H1 (cell line): Measurements from ENCODE around the gene AP2A2. TPM values are rescaled to one million over a fixed set of nuclear protein-coding genes. Genes with fewer than 3 reads are reported as not detected.

ENCODE experiments used
- CTCF ChIA-PET: fragments of 300-600 bp; sonication (Branson Sonifier 250); formaldehyde crosslinking; loops from one replicate; lab custom pipeline; 2021; ENCODE audit not compliant: partially characterized antibody; lab: Charles Lee
- POLR2A ChIA-PET: fragments of 300-600 bp; sonication (Branson Sonifier 250); formaldehyde crosslinking; loops from one replicate; lab custom pipeline; 2021; ENCODE audit warnings: inconsistent platforms; ENCODE audit not compliant: partially characterized antibody; lab: Charles Lee
- DNase-seq, 2 experiments: peaks; one replicate each; pipeline versions ENCODE4 v3.0.0 to v3.0.0-alpha.2; 2010 to 2022; ENCODE audit warnings: low spot score in 2 of 2, low read depth in 1 of 2, mixed read lengths in 1 of 2
- FAIRE-seq: peaks from 2 replicates; lab custom pipeline; 2011; peaks lifted over from hg19 to GRCh38; lab: Jason Lieb, UNC
- H2AFZ ChIP-seq: 2 replicates; pipeline ENCODE4 v1.8.1; 2012; ENCODE audit warnings: low read length, inconsistent platforms
- H2AK5ac ChIP-seq: 2 replicates; pipeline ENCODE4 v1.6.1; 2013; ENCODE audit warnings: low read depth, low read length
- H2BK120ac ChIP-seq: replicated peaks from 2 replicates; pipeline ENCODE3; 2013; ENCODE audit warnings: low read depth, low read length, inconsistent platforms
- H2BK12ac ChIP-seq: 2 replicates; pipeline ENCODE4 v1.6.1; 2013; ENCODE audit warnings: low read depth, low read length
- H2BK15ac ChIP-seq: 2 replicates; pipeline ENCODE4 v1.6.1; 2013; ENCODE audit warnings: low read length
- H2BK20ac ChIP-seq: 2 replicates; pipeline ENCODE4 v1.6.1; 2013; ENCODE audit warnings: low read length
- H2BK5ac ChIP-seq: 2 replicates; pipeline ENCODE4 v1.6.1; 2013; ENCODE audit warnings: low read depth, low read length
- H3K14ac ChIP-seq: 2 replicates; pipeline ENCODE4 v1.6.1; 2013; ENCODE audit warnings: inconsistent platforms; ENCODE audit not compliant: insufficient read length
- H3K18ac ChIP-seq: 2 replicates; pipeline ENCODE4 v1.6.1; 2013; ENCODE audit warnings: low read length; ENCODE audit errors: extremely low read depth
- H3K23ac ChIP-seq: 2 replicates; pipeline ENCODE4 v1.6.1; 2013; ENCODE audit warnings: inconsistent platforms; ENCODE audit not compliant: insufficient read length
- H3K23me2 ChIP-seq: 2 replicates; pipeline ENCODE4 v1.6.1; 2013; ENCODE audit warnings: low read depth, low read length
- H3K27ac ChIP-seq: 2 replicates; pipeline ENCODE4 v1.6.1; 2011; ENCODE audit warnings: low read depth, low read length, inconsistent platforms
- H3K27me3 ChIP-seq, 4 experiments: replicated peaks in 1 of 4; 1 replicate in 1 of 4; 2 replicates in 3 of 4; pipeline versions ENCODE4 v1.6.1 to v1.8.1; 2011 to 2013; ENCODE audit warnings: low read length in 3 of 4, mild to moderate bottlenecking in 3 of 4, inconsistent platforms in 2 of 4, mixed read lengths in 2 of 4, moderate library complexity in 1 of 4; ENCODE audit not compliant: control insufficient read depth in 3 of 4, insufficient read depth in 3 of 4; ENCODE audit errors: extremely low read depth in 1 of 4
- H3K36me3 ChIP-seq, 4 experiments: 2 replicates each; pipeline versions ENCODE4 v1.6.1 to v1.8.1; 2011 to 2013; ENCODE audit warnings: mild to moderate bottlenecking in 4 of 4, low read length in 3 of 4, moderate library complexity in 2 of 4, control low read depth in 1 of 4, inconsistent platforms in 1 of 4; ENCODE audit not compliant: insufficient read depth in 4 of 4, control insufficient read depth in 2 of 4
- H3K4ac ChIP-seq: replicated peaks from 2 replicates; pipeline ENCODE3; 2013; ENCODE audit warnings: low read length, low read depth, mixed read lengths, inconsistent platforms; ENCODE audit not compliant: insufficient read length
- H3K4me1 ChIP-seq, 4 experiments: replicated peaks in 1 of 4; 1 replicate in 1 of 4; 2 replicates in 3 of 4; pipeline versions ENCODE4 v1.6.1 to v1.8.1; 2011 to 2013; ENCODE audit warnings: low read length in 3 of 4, inconsistent platforms in 2 of 4, mixed read lengths in 1 of 4; ENCODE audit not compliant: insufficient read depth in 4 of 4, control insufficient read depth in 3 of 4
- H3K4me2 ChIP-seq, 2 experiments: 2 replicates each; pipeline versions ENCODE4 v1.6.1 to v1.8.1; 2011 to 2013; ENCODE audit warnings: low read depth in 2 of 2, low read length in 2 of 2, control low read depth in 1 of 2, inconsistent platforms in 1 of 2, mild to moderate bottlenecking in 1 of 2; ENCODE audit not compliant: insufficient read depth in 1 of 2
- H3K4me3 ChIP-seq, 4 experiments: fragments of 200-600, 300-600 bp in 1 of 4; sonication (generic), shearing (Covaris generic), sonication (Bioruptor Twin) in 1 of 4; 2 replicates each; pipeline versions ENCODE4 v1.5.1 to v1.8.1; 2011 to 2016; ENCODE audit warnings: low read length in 4 of 4, low read depth in 3 of 4, control low read depth in 2 of 4, inconsistent platforms in 2 of 4, mild to moderate bottlenecking in 2 of 4, mixed read lengths in 1 of 4, moderate library complexity in 1 of 4; ENCODE audit not compliant: insufficient read depth in 2 of 4; ENCODE audit errors: extremely low read depth in 1 of 4
- H3K56ac ChIP-seq: replicated peaks from 2 replicates; pipeline ENCODE3; 2013; ENCODE audit warnings: low read depth, mild to moderate bottlenecking, mixed read lengths, low read length, inconsistent platforms; ENCODE audit not compliant: insufficient read length
- H3K79me1 ChIP-seq: 2 replicates; pipeline ENCODE4 v1.6.1; 2013; ENCODE audit warnings: low read depth, low read length, control low read depth
- H3K79me2 ChIP-seq, 2 experiments: 2 replicates each; pipeline versions ENCODE4 v1.6.1 to v1.8.1; 2012 to 2013; ENCODE audit warnings: low read length in 2 of 2, mild to moderate bottlenecking in 2 of 2, inconsistent platforms in 1 of 2; ENCODE audit not compliant: insufficient read depth in 2 of 2, control insufficient read depth in 1 of 2
- H3K9ac ChIP-seq, 4 experiments: replicated peaks in 1 of 4; 1 replicate in 1 of 4; 2 replicates in 3 of 4; pipeline versions ENCODE4 v1.6.1 to v1.8.1; 2011 to 2013; ENCODE audit warnings: low read depth in 3 of 4, low read length in 3 of 4, control low read depth in 2 of 4, mild to moderate bottlenecking in 2 of 4, moderate library complexity in 2 of 4, inconsistent platforms in 1 of 4; ENCODE audit errors: extremely low read depth in 1 of 4
- H3K9me3 ChIP-seq, 2 experiments: 2 replicates each; pipeline versions ENCODE4 v1.6.1 to v1.8.1; 2012 to 2013; ENCODE audit warnings: mild to moderate bottlenecking in 2 of 2, moderate library complexity in 2 of 2, control low read depth in 1 of 2, inconsistent platforms in 1 of 2, low read depth in 1 of 2, low read length in 1 of 2, mixed read lengths in 1 of 2; ENCODE audit not compliant: insufficient read depth in 2 of 2
- H4K20me1 ChIP-seq, 2 experiments: replicated peaks in 1 of 2; 2 replicates each; pipeline versions ENCODE3 to v1.8.1; 2011 to 2013; ENCODE audit warnings: inconsistent platforms in 2 of 2, low read length in 2 of 2, mild to moderate bottlenecking in 1 of 2; ENCODE audit not compliant: insufficient read depth in 2 of 2, control insufficient read depth in 1 of 2
- H4K5ac ChIP-seq: 2 replicates; pipeline ENCODE4 v1.6.1; 2013; ENCODE audit warnings: low read length, low read depth, mixed read lengths, inconsistent platforms; ENCODE audit not compliant: insufficient read length
- H4K8ac ChIP-seq: 2 replicates; pipeline ENCODE4 v1.8.0; 2013; ENCODE audit warnings: mild to moderate bottlenecking, moderate library complexity, low read length, inconsistent platforms; ENCODE audit not compliant: insufficient read depth; ENCODE audit errors: extremely low read depth
- H4K91ac ChIP-seq: replicated peaks from 2 replicates; pipeline ENCODE3; 2013; ENCODE audit warnings: low read length, mixed read lengths, inconsistent platforms; ENCODE audit not compliant: insufficient read length
- BCL11A ChIP-seq, 2 experiments: IDR thresholded peaks; one replicate each; pipeline ENCODE4 v1.6.1; 2011; ENCODE audit warnings: low read depth in 2 of 2, low read length in 2 of 2, mild to moderate bottlenecking in 2 of 2
- CREB1 ChIP-seq: IDR thresholded peaks from 2 replicates; pipeline ENCODE4 v1.6.1; 2012; ENCODE audit warnings: inconsistent platforms
- EZH2 ChIP-seq: fragments of 200-600 bp; sonication (generic); IDR thresholded peaks from 2 replicates; pipeline ENCODE4 v1.7.1; 2012; ENCODE audit warnings: low read depth, mild to moderate bottlenecking, moderate library complexity, low read length, inconsistent platforms; ENCODE audit not compliant: severe bottlenecking
- GABPA ChIP-seq: IDR thresholded peaks from 2 replicates; pipeline ENCODE4 v1.6.1; 2011; ENCODE audit warnings: mild to moderate bottlenecking, low read length, moderate library complexity, borderline replicate concordance; ENCODE audit not compliant: insufficient read depth
- GTF2F1 ChIP-seq: IDR thresholded peaks from 2 replicates; pipeline ENCODE4 v1.6.1; 2012; ENCODE audit warnings: low read depth, low read length, improper control_type of control experiment, borderline replicate concordance
- HDAC6 ChIP-seq: IDR thresholded peaks from one replicate; pipeline ENCODE4 v1.7.1; 2012; ENCODE audit warnings: low read depth, mild to moderate bottlenecking, inconsistent platforms, low read length, moderate library complexity
- MAFK ChIP-seq: IDR thresholded peaks from 2 replicates; pipeline ENCODE4 v1.6.1; 2012; ENCODE audit warnings: low read depth, mild to moderate bottlenecking, improper control_type of control experiment, low read length
- NANOG ChIP-seq: IDR thresholded peaks from 2 replicates; pipeline ENCODE4 v1.6.1; 2011; ENCODE audit warnings: low read length, low read depth, mild to moderate bottlenecking, inconsistent platforms; ENCODE audit not compliant: insufficient read depth, poor library complexity, severe bottlenecking
- SAP30 ChIP-seq: fragments of 300-600 bp; sonication (generic); IDR thresholded peaks from 2 replicates; pipeline ENCODE4 v1.7.1; 2012; ENCODE audit warnings: low read length, moderate library complexity, mild to moderate bottlenecking, inconsistent platforms; ENCODE audit not compliant: insufficient read depth, insufficient replicate concordance
- SIN3A ChIP-seq, 2 experiments: IDR thresholded peaks in 1 of 2; conservative IDR thresholded peaks in 1 of 2; 2 replicates each; pipeline ENCODE4 v1.6.1; 2011 to 2012; ENCODE audit warnings: low read length in 2 of 2, improper control_type of control experiment in 1 of 2, low read depth in 1 of 2, mild to moderate bottlenecking in 1 of 2
- SIRT6 ChIP-seq: IDR thresholded peaks from one replicate; pipeline ENCODE4 v1.7.1; 2012; ENCODE audit warnings: low read length, inconsistent platforms
- SP4 ChIP-seq: IDR thresholded peaks from 2 replicates; pipeline ENCODE4 v1.6.1; 2012; ENCODE audit warnings: low read length, inconsistent platforms
- TBP ChIP-seq: IDR thresholded peaks from 2 replicates; pipeline ENCODE4 v1.6.1; 2011; ENCODE audit warnings: low read depth, low read length, improper control_type of control experiment
- WGBS, 2 experiments: shearing (Covaris generic) in 1 of 2; methylation state at CpG; one replicate each; pipeline versions ENCODE4 v1.1.6 to v1.1.7; 2013 to 2015; ENCODE audit warnings: low lambda C conversion rate in 2 of 2, mixed read lengths in 2 of 2, inconsistent platforms in 1 of 2, low coverage in 1 of 2, missing lambda C conversion rate in 1 of 2; ENCODE audit not compliant: insufficient replicate concordance in 2 of 2, insufficient coverage in 1 of 2, insufficient read length in 1 of 2; ENCODE audit errors: extremely low coverage in 1 of 2, missing lambda C conversion rate in 1 of 2; 5-methylcytosine and 5-hydroxymethylcytosine counted together
- polyA plus RNA-seq, 7 experiments: library from polyadenylated mRNA; depleted of rRNA in 3 of 7; stranded (reverse) in 5 of 7; unstranded in 2 of 7; fragments of >200 nt in 5 of 7; fragments of 200-250 nt in 2 of 7; gene quantifications; 1 replicate in 5 of 7; 2 replicates in 1 of 7; 4 replicates in 1 of 7; pipeline versions ENCODE4 v1.2.1 to v1.2.3, GENCODE V29; 2011 to 2013; ENCODE audit warnings: missing spikeins in 2 of 7, mixed read lengths in 2 of 7
- total RNA-seq: library from RNA; stranded (reverse); fragmentation: NEBNext Ultra II Directional; extraction: Animal tissue kit (Norgen Biotek cat#: 25700); gene quantifications from 2 replicates; pipeline ENCODE4 v1.2.1, GENCODE V29; 2021

The AP2A2 gene
- total and polyA plus RNA-seq, 2 of the 8 experiments (the other 6 are each of a cell fraction or from before 2014, with no cell fraction given), result 50.0 to 65.0 TPM

DNA sequence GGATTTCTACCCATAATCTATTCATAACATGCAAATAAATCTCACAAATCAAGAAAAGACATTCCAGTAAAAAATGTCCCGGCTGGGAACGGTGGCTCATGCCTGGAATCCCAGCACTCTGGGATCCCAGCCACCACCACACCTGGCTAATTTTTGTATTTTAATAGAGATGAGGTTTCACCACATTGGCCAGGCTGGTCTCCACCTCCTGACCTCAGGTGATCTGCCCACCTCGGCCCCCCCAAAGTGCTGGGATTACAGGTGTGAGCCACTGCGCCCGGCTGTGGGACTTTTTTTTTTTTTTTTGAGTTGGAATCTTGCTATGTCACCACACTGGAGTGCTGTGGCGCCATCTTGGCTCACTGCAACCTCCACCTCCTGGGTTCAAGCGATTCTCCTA lies 19.7 kb upstream of the AP2A2 start:
- H3K18ac ChIP-seq, result no peak overlapping the region
- no peak overlapping the region for H4K8ac ChIP-seq
- no peak overlapping the region for H3K4me2 ChIP-seq
- H2BK20ac ChIP-seq, result no peak overlapping the region
- no peak overlapping the region for H2BK15ac ChIP-seq
- H3K23me2 ChIP-seq, result peaks cover 8% of the 10 kb centered on the region
- no peak overlapping the region for H4K91ac ChIP-seq
- no peak overlapping the region for H3K23ac ChIP-seq
- peaks cover 23 to 35% (median 27%) of the 10 kb centered on the region in 4 experiments; a peak in 7 of 8 replicates for H3K36me3 ChIP-seq
- ChIA-PET POLR2A (interaction anchor here (0.8 kb wide), 1 partner anchor 28 kb away, joined by 3 read pairs; no protein-coding TSS in a partner anchor), CTCF (interaction anchor here (0.6 to 2.6 kb wide), 4 partner anchors 11 to 1630 kb away, joined by 3 to 9 read pairs (median 4); no protein-coding TSS in a partner anchor)
- H3K4me3 ChIP-seq, result no peak overlapping the region
- no peak overlapping the region for H3K9ac ChIP-seq
- H3K27ac ChIP-seq, result no peak overlapping the region
- H2BK120ac ChIP-seq, result no peak overlapping the region
- no peak overlapping the region for H3K14ac ChIP-seq
- no peak overlapping the region for H2AFZ ChIP-seq
- no peaks in the 10 kb centered on the region for H3K9me3 ChIP-seq
- peaks cover 0 to 36% of the 10 kb centered on the region in 2 experiments; a peak in 3 of 4 replicates for H3K79me2 ChIP-seq
- no peaks in the 10 kb centered on the region for H3K27me3 ChIP-seq
- 88% methylated on average over 5 of the region's 7 CpGs; no CpG with 5 or more reads in 1 of the 2 experiments for WGBS, 2 experiments
- H4K20me1 ChIP-seq, result peaks cover 3 to 26% of the 10 kb centered on the region in 2 experiments
- H3K79me1 ChIP-seq, result peaks cover 22% of the 10 kb centered on the region
- no peak overlapping the region for H2BK12ac ChIP-seq
- no peak overlapping the region for H3K4ac ChIP-seq
- no peak overlapping the region for H3K56ac ChIP-seq
- FAIRE-seq (no peak), DNase-seq (no peak)
- H4K5ac ChIP-seq, result no peak overlapping the region
- H3K4me1 ChIP-seq, result peaks cover 0 to 7% (median 0%) of the 10 kb centered on the region in 4 experiments; a peak in 2 of 7 replicates
- no peak overlapping the region for H2BK5ac ChIP-seq
- no peak overlapping the region for H2AK5ac ChIP-seq
- TF ChIP-seq TBP (no peak), CREB1 (no peak), EZH2 (no peak), SIRT6 (no peak), SAP30 (no peak), MAFK (no peak), GABPA (no peak), SIN3A (conservative IDR thresholded peaks at IDR 0.05 in 1 of 2, IDR thresholded peaks at IDR 0.05 in 1 of 2; ENCODE audit: low read depth in 1 of 2, low read length in 2 of 2) (no peak), NANOG (no peak), GTF2F1 (no peak), BCL11A (IDR thresholded peaks at IDR 0.05; ENCODE audit: low read depth in 2 of 2, low read length in 2 of 2) (no peak), HDAC6 (no peak), SP4 (no peak)
